Right atrium auricular region (tissue), 2 donors: ENCODE measurements around the gene CYP4F22. TPM values are rescaled to one million over a fixed set of nuclear protein-coding genes. Genes with fewer than 3 reads are reported as not detected.

Experiments used
- DNase-seq: peaks from one replicate; pipeline ENCODE4 v3.0.0-alpha.2; 2019; ENCODE audit warnings: low spot score
- H3K27ac ChIP-seq, 2 donors: fragments of 200-600 bp; sonication (generic); 1 replicate in 1 of 2; 2 replicates in 1 of 2; pipeline ENCODE4 v1.5.1; 2016 to 2019
- H3K27me3 ChIP-seq, 2 donors: fragments of 200-600 bp; sonication (generic); one replicate each; pipeline versions ENCODE4 v1.5.1 to v1.6.0; 2017 to 2019
- H3K36me3 ChIP-seq: fragments of 200-600 bp; sonication (generic); one replicate; pipeline ENCODE4 v1.5.1; 2016
- H3K4me1 ChIP-seq, 2 donors: fragments of 200-600 bp; sonication (generic); one replicate each; pipeline versions ENCODE4 v1.5.1 to v1.6.0; 2017 to 2019
- H3K4me3 ChIP-seq, 2 donors: fragments of 200-600 bp; sonication (generic); 1 replicate in 1 of 2; 2 replicates in 1 of 2; pipeline ENCODE4 v1.5.1; 2017 to 2019; ENCODE audit warnings: mild to moderate bottlenecking in 1 of 2, moderate library complexity in 1 of 2
- H3K9me3 ChIP-seq, 2 donors: fragments of 200-600 bp; sonication (generic); one replicate each; pipeline ENCODE4 v1.5.1; 2019
- total RNA-seq, 2 donors: library from RNA; depleted of rRNA; stranded (reverse); fragments of >200 nt; gene quantifications; one replicate each; pipeline ENCODE4 v1.1.0, GENCODE V29; 2016
- TF ChIP-seq, protein P1 (sequence below), 2 donors: fragments of 200-600 bp; sonication (generic); IDR thresholded peaks; one replicate each; pipeline ENCODE4 v1.5.1; 2019; ENCODE audit warnings: antibody characterized with exemption in 2 of 2

The CYP4F22 gene
- total RNA-seq, 2 donors from 2014 or later: not detected

DNA sequence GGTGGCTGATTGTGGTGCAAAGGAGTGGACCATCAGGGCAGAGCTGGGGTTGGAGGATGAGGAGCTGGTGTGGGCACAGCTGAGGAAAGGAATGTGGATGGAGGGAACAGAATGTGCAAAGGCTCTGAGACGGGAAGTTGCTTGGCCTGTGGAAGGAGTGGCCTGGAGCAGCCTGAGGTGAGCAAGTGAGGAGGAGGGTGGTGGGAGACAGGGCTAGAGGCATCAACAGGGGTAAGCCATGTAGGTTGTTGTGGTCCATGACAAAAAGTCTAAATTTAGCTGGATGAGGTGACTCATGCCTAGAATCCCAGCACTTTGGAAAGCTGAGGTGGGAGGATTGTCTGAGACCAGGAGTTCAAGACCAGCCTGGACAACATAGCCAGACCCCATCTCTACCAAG is 9.5 kb downstream of the CYP4F22 start:
- H3K4me3 ChIP-seq: no peak overlapping the region
- no peaks in the 10 kb centered on the region for H3K27me3 ChIP-seq
- no peak for DNase-seq
- no peaks in the 10 kb centered on the region for H3K4me1 ChIP-seq
- H3K9me3 ChIP-seq: peaks cover 0 to 13% of the 10 kb centered on the region in 2 donors
- no peaks in the 10 kb centered on the region for H3K36me3 ChIP-seq
- TF ChIP-seq, protein P1, sequence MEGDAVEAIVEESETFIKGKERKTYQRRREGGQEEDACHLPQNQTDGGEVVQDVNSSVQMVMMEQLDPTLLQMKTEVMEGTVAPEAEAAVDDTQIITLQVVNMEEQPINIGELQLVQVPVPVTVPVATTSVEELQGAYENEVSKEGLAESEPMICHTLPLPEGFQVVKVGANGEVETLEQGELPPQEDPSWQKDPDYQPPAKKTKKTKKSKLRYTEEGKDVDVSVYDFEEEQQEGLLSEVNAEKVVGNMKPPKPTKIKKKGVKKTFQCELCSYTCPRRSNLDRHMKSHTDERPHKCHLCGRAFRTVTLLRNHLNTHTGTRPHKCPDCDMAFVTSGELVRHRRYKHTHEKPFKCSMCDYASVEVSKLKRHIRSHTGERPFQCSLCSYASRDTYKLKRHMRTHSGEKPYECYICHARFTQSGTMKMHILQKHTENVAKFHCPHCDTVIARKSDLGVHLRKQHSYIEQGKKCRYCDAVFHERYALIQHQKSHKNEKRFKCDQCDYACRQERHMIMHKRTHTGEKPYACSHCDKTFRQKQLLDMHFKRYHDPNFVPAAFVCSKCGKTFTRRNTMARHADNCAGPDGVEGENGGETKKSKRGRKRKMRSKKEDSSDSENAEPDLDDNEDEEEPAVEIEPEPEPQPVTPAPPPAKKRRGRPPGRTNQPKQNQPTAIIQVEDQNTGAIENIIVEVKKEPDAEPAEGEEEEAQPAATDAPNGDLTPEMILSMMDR (IDR thresholded peaks at IDR 0.05): no peak
- no peak overlapping the region for H3K27ac ChIP-seq

DNA sequence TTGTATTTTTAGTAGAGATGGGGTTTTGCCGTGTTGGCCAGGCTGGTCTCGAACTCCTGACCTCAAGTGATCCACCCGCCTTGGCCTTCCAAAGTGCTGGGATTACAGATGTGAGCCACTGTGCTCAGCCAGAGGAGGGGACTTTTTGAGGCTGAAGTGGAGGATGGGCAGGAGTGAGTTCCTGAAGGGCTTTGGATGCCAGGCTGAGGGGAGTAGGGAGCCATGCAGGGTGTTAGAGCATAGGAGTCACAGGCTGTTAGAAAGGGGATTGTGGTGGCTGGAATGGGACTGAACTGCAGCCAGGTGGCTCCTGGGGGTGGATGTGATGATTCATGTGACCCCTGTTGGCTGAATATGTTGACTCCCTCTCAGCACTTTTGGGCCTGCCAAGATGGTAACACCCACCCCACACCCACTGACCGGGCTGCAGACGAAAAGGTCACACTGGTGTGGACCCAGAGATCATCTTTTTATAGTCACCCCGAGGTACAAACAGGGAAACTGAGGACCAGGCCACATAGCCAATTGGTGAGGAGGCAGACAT is 11.2 kb downstream of the CYP4F22 start:
- no peak for DNase-seq
- Histone ChIP-seq H3K27ac (no peak overlapping the region), H3K27me3 (no peaks in the 10 kb centered on the region), H3K4me1 (no peaks in the 10 kb centered on the region), H3K4me3 (no peak overlapping the region), H3K36me3 (no peaks in the 10 kb centered on the region), H3K9me3 (peaks cover 0 to 13% of the 10 kb centered on the region in 2 donors)
- TF ChIP-seq, protein P1 (IDR thresholded peaks at IDR 0.05): no peak

DNA sequence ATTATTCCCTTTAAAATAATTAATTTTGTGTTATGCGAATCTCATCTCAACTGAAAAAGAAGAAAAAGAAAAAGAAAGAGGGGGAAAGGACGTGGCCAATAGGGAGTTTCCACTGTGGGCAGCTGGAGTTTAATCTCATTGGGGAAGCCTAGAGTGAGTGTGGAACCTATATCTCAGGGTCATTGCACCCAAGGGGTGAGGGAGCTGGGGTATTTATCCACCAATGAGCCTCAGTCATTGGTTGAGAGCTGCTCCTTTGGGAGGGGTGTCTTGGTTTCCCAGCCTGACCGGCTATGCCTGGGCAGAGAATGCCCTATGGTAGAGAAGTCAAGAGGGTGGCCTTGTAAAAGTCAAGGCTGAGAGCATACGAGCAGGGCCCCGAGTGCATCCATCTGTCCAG is 16.5 kb downstream of the CYP4F22 start:
- Histone ChIP-seq H3K27me3 (no peaks in the 10 kb centered on the region), H3K4me3 (no peak overlapping the region), H3K9me3 (no peaks in the 10 kb centered on the region)

DNA sequence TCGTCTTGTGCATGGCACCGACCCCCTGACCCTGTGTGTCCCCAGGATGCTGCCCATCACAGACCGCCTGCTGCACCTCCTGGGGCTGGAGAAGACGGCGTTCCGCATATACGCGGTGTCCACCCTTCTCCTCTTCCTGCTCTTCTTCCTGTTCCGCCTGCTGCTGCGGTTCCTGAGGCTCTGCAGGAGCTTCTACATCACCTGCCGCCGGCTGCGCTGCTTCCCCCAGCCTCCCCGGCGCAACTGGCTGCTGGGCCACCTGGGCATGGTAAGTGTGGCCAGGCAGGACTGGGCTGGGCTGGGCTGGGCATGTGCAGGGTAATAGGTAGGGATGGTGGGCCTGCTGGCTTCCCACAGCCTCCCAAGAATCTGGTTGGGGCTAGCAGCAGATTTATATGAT is 17.0 kb downstream of the CYP4F22 start:
- Histone ChIP-seq H3K4me3 (no peak overlapping the region), H3K9me3 (no peaks in the 10 kb centered on the region), H3K27me3 (no peaks in the 10 kb centered on the region), H3K4me1 (no peaks in the 10 kb centered on the region), H3K27ac (no peak overlapping the region), H3K36me3 (no peaks in the 10 kb centered on the region)
- no peak for DNase-seq
- TF ChIP-seq, protein P1 (IDR thresholded peaks at IDR 0.05): no peak

More for the DNA sequence above, 16.5 kb downstream of the CYP4F22 start:
- no peak for DNase-seq
- TF ChIP-seq, protein P1 (IDR thresholded peaks at IDR 0.05): no peak
- no peak overlapping the region for H3K27ac ChIP-seq
- H3K36me3 ChIP-seq: no peaks in the 10 kb centered on the region
- no peaks in the 10 kb centered on the region for H3K4me1 ChIP-seq

DNA sequence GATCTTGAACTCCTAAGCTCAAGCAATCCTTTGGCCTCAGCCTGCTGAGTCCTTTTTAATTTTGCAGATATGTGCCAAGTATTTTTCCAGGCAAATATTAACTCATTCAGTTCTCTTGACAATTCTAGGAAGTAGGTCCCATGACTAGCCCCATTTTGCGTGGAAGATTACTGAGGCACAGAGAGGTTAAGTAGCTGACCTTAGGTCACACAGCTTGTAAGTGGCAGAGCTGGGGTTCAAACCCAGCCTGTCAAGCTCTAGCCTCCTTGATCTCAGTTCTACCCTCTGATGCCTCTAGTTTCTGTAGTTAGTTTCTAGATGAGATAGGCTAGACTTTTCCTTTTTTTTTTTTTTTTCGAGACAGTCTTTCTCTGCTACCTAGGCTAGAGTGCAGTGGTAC is 18.1 kb downstream of the CYP4F22 start:
- TF ChIP-seq, protein P1 (IDR thresholded peaks at IDR 0.05): no peak
- H3K27me3 ChIP-seq: no peaks in the 10 kb centered on the region

DNA sequence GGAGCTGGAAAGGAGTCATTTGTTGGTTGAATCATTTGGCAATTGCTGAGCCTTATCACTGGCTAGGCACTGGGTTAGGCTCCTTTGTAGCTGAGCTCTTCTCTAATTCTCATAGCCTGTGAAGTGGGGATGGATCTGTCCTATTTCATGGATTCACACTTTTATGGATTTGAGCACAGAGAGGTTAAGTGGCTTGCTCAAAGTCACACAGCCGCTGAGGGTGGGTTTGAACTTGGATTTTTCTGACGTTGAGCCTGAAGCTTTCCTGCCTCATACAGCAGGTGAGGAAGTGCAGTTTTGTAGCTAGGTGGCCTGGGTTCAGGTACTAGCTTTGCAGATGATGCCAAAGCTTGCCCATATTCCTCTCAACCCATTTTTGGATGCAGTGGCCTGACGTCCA is 19.4 kb downstream of the CYP4F22 start:
- no peaks in the 10 kb centered on the region for H3K27me3 ChIP-seq
- H3K27ac ChIP-seq: no peak overlapping the region
- no peaks in the 10 kb centered on the region for H3K9me3 ChIP-seq
- DNase-seq: no peak
- H3K4me3 ChIP-seq: no peak overlapping the region
- H3K4me1 ChIP-seq: no peaks in the 10 kb centered on the region
- no peaks in the 10 kb centered on the region for H3K36me3 ChIP-seq
- TF ChIP-seq, protein P1 (IDR thresholded peaks at IDR 0.05): no peak

More for the DNA sequence above, 18.1 kb downstream of the CYP4F22 start:
- H3K4me1 ChIP-seq: no peaks in the 10 kb centered on the region
- no peak for DNase-seq
- H3K36me3 ChIP-seq: no peaks in the 10 kb centered on the region
- H3K4me3 ChIP-seq: no peak overlapping the region
- no peak overlapping the region for H3K27ac ChIP-seq
- no peaks in the 10 kb centered on the region for H3K9me3 ChIP-seq
